Measurements from ENCODE around the gene ADAMTS2.

The ADAMTS2 gene

DNA sequence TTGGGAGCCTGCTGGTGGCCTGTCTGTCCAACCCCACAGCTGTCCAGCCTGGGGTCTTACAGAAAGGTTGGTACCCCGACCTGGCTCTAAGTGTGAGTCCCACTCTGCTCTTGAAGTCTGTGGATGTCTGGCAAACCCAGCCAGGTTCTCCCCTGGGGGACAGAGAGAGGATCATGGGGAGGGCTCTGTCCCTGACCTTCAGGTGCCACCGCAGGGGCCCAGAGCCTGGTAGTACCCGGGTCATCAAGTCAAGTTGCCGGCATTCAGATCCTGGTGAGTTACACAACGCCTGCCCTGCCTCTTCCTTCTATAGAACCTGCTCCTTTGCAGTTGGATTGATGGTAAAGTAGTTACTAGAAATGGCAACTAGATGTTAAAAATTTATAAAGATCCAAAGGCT, 66.7 kb downstream of the ADAMTS2 start:
- no peak for DNase-seq (ENCODE audit: low read depth)

DNA sequence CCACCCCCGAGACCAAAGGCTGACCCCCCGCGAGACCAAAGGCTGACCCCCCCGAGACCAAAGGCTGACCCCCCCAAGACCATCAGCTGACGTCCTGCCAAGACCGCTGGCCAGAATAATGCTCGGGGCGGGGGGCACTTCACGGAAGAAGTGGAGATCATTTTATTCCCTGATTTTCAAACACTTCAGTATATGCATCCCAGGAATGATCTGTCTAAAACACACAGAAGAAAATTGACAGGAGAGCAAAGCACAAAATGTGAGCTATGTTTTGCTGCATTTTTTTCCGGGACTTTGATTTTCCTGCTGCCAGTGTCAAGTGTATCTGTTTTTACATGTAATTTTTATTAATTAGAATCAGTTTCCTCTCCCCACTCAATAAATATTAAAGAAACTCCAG, 67.1 kb downstream of the ADAMTS2 start:
- no peak for DNase-seq (ENCODE audit: low read depth)

DNA sequence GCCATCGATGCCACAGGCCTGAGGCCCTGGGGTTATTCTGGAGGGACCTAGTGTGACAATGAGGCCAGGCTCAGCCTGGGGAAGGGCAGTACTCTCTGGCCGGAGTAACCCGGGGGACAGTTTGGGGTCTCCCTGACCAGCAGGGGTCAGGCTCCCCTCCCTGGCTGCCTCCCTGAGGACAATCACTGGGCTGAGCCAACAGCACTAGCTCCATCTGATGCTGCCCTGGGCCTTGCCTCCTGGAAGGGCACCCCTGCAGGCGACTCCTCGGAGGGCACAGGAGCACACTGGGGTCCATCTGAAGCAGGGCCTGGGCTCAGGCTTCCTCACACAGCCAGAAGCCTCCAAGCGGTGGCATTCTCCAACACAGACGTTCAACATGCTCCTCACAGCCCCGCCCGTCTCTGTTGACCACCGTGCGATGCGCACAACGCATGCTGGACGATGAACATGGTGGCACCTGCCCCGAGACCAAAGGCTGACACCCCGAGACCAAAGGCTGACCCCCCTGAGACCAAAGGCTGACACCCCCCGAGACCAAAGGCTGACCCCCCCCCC, 68.3 kb downstream of the ADAMTS2 start:
- DNase-seq (ENCODE audit: low read depth): no peak

DNA sequence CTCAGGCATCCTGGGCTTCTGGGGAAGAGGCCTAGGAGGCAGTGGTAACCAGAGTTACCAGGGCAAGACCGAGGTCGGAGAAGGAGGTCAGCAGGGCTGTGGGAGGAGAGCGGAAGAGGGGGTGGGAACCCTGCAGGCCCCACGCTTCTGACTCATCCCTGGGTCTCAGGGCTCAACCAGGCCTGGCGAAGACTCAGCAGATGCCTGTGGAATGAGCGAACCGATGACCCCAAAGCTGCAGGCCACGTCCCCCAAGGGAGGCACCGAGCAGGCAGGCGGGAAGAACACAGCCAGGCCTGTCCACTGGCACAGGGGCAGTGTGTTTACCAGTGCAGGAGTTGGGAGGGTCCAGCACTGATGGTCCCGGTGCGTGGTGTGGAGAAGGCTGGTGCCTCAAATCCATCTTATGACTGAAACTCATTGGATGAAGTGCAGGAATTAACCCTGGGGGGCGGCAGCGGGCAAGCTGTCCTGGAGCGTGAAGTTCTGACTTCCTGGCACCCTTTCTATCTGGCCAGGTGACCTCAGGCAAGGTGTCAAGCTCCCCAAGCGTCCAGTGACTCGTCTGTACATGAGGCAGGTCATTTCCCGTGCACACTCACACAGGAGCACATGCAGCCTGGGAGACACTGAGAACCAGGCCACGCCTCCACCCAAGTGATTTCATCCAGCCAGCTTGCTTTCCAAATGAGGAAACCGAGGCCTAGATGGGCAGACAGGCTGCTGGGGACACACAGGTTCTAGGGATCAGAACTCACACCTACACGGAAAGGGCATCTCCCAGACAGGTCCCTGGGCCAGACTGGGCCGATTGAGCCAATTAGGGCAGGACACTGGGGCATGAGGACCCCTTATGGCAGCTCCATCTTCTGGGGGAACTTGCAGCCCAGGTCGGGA, 69.1 kb downstream of the ADAMTS2 start:
- no peak for DNase-seq (ENCODE audit: low read depth)

DNA sequence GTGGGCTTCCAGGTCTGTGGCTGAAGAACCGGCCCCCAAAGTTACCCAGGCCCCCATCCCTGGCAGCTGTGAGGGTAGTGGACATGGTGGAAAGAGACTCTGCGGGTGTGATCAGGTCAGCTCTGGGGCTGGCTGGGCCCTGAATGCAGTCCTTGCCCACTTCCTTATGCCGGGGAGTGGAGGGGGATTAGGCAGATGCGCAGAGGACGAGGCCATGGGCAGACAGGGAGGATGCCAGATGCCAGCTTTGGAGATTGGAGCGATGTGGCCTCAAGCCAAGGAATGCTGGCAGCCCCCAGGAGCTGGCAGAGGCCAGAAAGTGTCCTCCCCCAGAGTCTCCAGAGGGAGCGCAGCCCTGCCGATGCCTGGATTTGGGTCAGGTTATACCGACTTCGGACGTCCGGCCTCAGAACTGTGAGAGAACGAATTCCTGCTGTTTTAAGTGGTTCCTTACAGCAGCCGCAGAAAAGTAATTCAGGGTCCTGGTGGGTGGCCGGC, 69.8 kb downstream of the ADAMTS2 start:
- DNase-seq (ENCODE audit: low read depth): no peak

DNA sequence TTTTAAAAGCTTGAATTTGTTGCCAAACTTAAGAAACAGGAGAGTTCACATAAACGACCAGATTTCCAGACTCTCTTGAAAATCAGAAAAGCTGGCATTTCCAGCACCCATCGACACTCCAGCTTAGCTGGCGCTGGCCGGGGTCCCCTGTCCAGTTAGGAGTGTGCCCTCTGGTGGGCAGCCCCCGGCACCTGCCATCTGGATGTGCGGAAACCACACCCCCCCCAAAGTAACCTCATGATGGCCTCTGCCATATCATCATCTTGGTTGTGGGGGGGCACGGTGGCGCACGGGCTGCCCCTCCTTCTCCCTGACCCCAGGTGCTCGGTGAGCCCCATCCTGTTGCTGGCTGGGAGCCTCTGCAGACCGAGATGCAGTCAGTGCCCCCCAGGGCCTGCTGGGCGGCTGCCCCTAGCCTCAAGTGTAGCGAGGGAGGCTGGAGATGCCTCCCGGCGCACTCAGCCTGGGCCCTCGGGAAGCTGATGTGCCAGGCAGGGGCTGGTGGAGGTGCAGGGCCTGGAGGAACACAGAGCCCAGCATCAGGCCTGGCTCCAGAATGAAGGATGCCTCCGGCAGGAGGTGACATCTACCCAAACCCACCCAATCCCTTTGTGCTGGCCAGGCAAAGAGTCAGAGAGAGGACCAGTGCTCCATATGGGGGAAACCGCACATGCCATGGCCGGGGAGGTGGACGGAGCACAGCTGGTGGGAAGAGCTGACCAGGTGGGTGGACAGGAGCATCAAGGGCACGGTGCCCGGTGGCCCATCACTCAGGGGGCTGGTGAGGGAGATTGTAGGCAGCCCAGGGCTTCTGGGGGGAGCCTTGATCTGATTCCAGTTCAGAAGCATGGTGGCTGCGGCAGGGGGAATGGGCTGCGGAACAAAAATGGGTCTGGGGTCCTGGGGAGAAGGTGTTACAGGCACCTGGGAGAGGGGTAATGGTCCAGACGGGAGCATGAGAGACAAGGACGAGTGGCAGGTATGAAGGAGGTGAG, 70.6 kb downstream of the ADAMTS2 start:
- no peak for DNase-seq (ENCODE audit: low read depth)

DNA sequence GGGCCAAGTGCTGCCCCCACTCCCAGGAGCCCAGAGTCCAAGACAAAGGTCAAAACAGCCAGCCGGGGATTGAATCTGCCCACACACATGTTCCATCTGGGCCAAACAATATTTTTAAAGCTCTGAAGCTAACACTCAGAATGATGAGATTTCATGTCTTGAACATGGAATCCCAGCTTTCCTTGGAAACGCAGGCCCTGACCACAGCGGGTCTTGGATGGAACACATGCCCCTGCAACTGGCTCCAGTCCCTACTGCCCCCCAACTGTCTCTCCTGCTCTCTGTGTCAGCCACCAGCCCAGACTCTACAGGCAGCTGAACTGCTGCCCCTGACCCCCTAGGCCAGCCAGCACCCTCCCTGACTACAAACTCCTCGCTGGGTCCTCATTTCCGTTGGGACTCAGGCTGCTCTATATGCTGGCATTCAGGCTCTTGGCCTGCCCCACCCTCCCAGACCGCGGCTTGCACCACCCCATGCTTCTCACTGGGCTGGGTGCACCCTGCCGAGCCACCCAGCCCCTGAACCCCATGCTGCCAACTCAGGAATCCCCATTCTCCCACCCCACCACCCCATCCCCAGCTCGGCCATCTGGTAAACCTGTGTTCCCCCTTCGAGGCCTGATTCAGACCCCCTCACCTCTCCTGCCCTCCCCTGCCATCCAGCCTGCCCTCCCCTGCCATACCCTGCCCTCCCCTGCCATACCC, 71.7 kb downstream of the ADAMTS2 start:
- no peak for DNase-seq (ENCODE audit: low read depth)

DNA sequence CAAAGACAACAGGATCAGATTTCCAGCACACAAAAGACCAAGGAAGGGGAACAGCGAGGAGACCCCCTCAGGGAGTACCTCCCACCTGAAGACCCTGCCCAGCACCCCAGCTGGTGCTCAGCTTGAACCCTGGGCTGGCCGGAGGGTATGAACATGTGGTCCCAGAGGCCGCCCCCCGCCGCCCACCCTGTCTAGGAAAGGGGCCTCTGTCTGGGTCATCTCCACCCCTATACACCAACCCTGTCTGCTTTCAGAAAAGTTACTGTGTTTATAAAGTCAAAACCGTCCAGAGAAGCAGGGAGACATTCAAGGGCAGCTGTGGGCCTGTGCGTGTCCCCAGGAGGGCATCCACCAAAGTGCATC, 72.2 kb downstream of the ADAMTS2 start:
- no peak for DNase-seq (ENCODE audit: low read depth)

DNA sequence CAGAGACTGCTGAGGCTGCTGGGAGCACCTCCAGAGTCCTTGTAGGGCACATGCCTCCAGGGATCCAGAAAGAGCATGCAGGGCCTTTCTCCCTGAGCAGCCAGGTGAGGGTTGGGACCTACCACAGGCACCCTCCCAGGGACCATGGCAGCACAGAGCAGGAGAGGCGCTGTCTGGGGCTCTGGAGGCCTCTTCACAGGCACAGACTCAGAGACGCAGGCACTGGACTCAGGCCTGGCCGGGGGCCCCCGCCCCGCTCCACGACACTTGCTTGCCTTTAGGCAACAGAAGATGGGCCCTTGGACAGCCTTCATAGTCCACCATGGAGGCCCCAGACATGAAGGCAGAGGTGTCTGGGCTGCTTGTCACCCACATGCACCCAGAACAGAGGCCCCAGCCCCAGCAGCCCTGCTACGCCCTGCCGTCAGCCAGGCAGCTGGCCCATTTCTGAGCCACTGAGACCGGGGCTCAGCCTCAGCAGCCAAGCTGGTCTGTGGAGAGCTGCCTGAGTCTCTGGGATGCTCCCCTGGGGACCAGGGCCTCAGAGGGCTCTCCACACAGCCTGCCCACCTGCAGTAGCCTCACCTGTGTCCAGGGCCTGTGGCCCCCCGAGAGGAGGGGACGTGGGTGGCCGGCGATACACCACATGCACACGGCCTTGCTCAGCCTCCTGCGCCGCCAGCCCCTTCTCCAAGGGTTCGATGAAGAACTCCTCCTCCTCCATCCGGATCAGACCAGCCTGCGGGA, 72.8 kb downstream of the ADAMTS2 start:
- no peak for DNase-seq (ENCODE audit: low read depth)

DNA sequence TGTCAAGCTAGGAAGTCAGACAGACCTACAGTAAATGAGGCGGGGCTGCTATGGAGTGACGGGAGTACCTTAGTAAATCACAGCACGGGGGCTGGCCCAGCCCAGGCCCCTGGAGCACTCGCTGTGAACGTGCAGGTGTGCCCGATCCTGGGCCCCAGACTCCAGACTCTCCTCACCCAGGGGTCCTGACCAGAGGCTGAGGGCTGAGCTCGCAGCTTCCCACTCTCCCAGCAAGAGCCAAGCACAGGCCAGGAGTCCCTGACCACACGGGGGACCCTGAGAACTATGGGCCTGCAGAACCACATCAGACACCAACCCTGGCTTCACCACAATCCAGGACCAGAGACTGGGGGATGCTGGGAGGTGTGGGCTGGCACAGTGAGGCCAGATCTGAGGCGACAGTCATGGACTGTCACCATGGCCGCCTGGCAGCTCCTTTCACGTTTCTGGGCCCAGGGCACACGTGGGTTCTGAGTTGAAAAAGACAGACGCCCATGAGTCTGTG, 73.4 kb downstream of the ADAMTS2 start:
- no peak for DNase-seq (ENCODE audit: low read depth)

DNA sequence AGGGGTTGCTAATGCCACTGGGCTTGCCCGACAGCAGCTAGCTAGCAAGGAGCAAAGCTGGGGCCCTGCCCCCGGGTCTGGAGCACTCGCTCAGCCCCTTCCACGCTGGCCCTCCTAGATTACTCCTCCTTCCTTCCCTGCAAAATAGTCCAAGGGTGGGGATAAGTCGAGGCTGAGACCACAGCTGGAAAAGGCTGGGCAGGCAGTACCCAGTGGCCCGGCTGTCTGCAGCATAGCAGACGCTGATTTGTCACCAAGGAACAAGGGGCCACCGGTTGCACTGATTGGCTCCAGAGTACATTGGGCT, 73.9 kb downstream of the ADAMTS2 start:
- DNase-seq (ENCODE audit: low read depth): no peak

DNA sequence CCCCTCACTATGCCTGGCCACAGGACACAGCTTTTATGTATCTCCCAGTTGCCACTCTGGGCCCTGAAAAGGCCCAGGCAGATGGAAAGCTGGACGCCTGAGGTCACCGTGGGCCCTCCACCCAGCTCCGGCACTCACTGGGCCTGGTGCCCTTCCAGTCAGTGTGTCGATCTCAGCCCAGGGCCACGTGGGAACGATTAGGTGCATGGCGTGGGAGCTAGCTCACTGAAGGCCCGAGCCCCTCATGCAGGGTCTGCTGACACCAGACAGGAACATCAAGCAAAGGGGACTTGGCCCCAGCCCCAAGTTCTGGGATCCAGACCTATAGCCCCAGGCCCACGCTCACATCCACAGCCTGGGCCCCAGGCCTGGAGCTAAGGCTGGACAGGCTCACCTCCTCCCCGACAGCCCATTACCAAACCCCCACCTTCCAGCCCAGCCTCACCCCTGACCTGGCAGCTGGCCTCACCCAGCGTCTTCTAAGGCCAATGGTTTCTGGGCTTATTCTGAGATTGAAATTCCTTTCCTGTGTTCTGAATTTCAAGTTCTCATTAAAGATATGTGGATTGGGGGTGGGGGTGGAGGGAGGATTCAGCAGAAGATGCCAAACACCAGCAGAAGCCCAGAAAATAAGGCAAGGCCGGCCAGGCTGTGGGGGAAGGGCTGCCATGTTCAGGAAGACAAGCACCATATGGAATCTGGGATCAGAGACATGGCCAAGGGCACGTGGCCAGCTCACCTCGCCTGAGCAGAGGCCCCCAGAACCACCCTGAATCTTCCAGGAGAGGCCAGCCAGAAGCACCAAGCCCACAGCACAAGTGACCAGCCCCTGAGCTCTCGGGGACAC, 74.5 kb downstream of the ADAMTS2 start:
- no peak for DNase-seq (ENCODE audit: low read depth)

DNA sequence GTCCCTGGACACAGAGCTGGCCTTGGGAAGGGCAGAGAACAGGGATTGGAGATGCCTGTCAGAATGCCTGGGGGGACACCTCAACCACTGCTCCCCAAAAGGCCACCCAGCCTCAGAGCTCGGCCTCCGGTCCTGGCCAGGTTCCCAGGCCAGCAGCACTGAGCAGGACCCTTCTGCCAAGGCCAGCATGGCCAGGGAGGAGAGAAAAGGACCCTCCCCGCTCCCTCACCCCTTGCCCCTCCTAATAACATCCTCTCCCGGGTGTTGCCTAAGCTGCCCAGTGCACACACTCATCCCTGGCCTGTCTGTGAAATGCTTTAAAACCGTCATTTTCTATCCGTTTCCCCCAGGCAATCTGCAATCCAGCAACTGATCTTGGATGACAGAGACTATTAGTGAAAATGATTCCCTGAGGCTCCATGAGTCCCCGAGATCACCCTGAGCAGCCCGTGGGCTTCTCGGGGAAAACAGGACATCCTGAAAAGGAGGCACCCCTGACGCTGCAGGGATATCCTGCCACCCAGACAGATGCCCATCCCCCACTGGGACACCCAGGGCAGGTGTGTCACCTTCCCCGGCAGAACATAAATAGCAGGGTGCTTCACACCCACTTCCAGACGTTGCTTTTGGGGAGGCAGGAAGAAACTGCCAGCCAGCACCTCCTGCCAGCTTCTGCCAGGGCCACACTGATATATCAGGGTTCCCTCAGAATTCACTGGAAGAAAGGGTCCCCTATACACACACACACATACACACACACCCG, 75.3 kb downstream of the ADAMTS2 start:
- no peak for DNase-seq (ENCODE audit: low read depth)

DNA sequence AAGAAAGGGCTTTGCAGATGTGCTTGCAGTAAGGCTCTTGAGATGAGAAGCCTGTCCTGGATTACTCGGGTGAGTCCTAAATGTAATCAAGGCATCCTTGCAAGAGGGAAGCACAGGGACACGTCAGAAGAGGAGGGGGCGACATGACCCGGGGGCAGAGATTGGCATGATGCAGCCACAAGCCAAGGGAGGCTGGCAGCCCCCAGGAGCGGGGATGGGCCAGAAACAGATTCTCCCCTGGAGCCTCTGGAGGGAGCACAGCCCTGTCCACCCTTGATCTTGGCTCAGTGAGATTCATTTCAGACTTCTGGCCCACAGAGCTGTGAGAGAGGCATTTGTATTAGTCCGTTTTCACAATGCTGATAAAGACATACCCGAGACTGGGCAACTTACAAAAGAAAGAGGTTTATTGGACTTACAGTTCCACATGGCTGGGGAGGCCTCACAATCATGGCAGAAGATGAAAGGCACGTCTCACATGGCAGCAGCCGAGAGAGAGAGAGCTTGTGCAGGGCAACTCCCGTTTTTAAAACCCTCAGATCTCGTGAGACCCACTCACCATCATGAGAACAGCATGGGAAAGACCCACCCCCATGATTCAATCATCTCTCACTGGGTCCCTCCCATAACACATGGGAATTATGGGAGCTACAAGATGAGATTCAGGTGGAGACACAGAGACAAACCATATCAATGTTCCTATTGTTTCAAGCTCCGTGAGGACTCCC, 76.1 kb downstream of the ADAMTS2 start:
- DNase-seq (ENCODE audit: low read depth): no peak

DNA sequence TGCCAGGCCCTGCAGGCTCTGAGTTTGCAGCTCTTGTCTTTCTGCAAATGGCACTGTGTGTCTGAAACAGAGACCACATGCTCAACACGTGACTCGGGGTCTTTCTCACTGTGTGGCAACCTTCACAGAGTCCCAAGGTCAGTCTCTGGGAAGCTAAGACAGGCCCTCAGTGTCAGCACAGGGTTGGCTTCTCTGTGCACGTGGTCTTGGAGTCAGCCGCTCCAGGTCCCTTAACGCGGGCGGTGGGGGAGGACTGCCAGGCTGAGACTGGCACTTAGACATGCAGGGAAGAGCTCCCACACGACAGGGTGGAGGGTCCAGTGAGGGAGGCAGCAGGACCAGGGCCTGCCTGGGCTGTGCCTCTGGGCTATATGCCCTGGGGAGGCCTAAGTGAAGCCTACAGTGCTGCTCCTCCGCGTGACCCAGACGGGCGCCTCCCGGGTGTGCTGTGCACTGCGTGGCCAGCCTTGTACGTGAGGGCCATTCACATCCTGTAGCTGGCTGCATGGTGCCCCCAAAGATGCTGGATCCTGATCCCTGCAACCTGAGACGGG, 76.8 kb downstream of the ADAMTS2 start:
- no peak for DNase-seq (ENCODE audit: low read depth)

DNA sequence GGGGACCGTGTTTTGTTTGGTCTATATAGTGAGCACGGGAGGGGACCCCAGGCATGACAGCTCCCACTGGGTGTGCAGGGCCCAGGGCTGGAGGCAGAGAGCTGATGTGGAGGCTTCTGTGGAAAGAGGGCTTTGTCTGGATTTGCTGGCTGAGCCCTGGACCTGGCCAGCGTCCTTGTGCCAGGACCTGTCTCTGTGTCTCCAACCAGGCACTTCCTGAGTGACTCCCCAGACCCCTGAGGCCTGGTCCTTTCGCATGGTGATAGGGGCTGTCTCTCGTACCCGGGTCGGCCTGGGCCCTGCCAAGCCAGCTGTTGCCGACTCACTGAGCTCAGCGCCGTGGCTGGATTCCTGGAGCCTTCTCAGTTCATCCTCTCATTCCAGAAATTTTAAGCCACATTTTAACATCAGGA, 77.6 kb downstream of the ADAMTS2 start:
- DNase-seq (ENCODE audit: low read depth): no peak

DNA sequence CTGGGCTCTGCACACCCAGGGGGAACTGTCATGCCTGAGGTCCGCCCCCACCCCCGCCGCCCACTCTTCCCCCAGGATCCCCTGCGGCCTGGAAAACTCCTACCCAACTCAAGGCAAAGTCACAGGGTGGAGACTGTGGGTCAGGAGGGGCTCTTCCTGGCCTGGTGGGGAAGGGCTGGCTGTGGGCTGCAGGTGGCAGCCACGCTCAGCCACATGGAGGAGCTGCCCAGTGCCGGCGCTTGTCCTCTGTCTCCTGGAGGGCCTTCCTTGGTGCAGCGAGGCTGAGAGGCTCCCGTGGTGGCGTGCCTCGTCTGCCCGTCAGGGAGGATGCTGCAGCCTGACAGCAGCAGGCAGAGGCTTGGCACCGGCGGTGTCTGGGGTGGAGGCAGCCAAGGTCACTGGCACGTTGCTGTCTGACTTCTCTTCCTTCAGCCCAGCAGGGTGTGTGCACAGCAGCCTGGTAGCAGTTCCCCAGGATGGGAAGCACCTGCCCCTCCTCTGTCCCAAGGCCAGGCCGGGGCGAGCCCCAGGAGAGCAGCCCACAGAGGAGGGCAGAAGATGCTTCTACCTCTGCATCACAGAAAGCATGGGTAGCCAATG, 78.1 kb downstream of the ADAMTS2 start:
- DNase-seq (ENCODE audit: low read depth): no peak
